ENCODE measurements around the gene GLB1L2. TPM values are rescaled to one million over a fixed set of nuclear protein-coding genes. Genes with fewer than 3 reads are reported as not detected.
A peak's percentile ranks its signal among the peaks of the same experiment; 100 is the strongest.
"Not testable (repeated sequence)": the region's sequence is repeated elsewhere in the genome, so short reads cannot be mapped to it uniquely, and the experiment has no call there.

The GLB1L2 gene, protein sequence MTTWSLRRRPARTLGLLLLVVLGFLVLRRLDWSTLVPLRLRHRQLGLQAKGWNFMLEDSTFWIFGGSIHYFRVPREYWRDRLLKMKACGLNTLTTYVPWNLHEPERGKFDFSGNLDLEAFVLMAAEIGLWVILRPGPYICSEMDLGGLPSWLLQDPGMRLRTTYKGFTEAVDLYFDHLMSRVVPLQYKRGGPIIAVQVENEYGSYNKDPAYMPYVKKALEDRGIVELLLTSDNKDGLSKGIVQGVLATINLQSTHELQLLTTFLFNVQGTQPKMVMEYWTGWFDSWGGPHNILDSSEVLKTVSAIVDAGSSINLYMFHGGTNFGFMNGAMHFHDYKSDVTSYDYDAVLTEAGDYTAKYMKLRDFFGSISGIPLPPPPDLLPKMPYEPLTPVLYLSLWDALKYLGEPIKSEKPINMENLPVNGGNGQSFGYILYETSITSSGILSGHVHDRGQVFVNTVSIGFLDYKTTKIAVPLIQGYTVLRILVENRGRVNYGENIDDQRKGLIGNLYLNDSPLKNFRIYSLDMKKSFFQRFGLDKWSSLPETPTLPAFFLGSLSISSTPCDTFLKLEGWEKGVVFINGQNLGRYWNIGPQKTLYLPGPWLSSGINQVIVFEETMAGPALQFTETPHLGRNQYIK
- total RNA-seq = 10 to 100 TPM; 13.4 to 31.6 (median 25.8) TPM

DNA sequence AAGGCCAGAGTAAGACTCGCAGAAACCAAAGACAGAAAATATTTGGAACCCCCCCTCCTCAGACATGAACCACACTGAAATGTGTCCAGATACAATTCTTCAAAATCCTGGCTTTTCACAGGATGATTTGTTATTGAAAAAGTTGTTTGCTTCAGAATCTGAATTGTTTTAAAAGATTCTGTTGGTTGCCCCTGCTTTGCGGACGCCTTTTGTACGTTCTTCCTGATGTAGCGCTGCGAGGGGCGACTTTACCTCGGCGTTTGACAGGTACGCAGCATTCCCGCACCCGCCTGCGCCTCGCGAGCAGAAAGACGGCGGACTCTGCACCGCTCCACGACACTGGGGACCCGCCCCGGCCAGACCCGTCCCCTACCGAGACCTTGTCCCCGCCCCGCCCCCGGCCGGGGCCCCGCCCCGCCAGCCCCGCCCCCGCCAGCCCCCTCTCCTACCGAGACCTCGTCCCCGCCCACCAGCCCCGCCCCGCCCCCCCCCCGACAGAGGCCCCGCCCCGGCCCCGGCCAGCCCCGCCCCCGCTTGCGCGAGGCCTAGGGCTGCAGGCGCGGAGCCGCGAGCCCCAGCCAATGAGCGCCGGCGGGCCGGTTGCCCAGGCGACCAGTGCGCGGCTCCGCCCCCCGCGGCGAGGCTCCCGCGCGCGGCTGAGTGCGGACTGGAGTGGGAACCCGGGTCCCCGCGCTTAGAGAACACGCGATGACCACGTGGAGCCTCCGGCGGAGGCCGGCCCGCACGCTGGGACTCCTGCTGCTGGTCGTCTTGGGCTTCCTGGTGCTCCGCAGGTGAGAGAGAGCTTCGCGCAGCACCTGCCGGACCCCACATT lies at the start of gene GLB1L2:
TSS of gene GLB1L2 (plus strand) at position 635 of the 835 bp plus-strand sequence. CDS start at position 709, 74 bp downstream.
- WGBS, 2 donors = 4 to 7% methylated on average over 13 to 29 of the region's 80 CpGs
- Histone ChIP-seq H3K9me3 (no peaks in the 10 kb centered on the region), H3K27ac (peak within 1 kb of the TSS in 1 of 3 donors; percentile 21), H3K36me3 (no peaks in the 10 kb centered on the region), H3K4me1 (peaks cover 6 to 16% of the 10 kb centered on the region in 2 donors), H3K27me3 (no peaks in the 10 kb centered on the region), H3K4me3 (replicated peaks in 1 of 3) (peak within 1 kb of the TSS; percentile 25 to 55 (median 48))
- DNase-seq = peak; percentile 83 to 84
- intact Hi-C loops (cut with DNase I) = loop anchor here (5.0 kb wide), 1 partner anchor 79 kb away; the partner anchor contains the start of genes ACAD8 and THYN1
- TF ChIP-seq POLR2A (IDR thresholded peaks at IDR 0.05) = peak in 1 of 2 donors; percentile 33
- TF ChIP-seq, protein P1, sequence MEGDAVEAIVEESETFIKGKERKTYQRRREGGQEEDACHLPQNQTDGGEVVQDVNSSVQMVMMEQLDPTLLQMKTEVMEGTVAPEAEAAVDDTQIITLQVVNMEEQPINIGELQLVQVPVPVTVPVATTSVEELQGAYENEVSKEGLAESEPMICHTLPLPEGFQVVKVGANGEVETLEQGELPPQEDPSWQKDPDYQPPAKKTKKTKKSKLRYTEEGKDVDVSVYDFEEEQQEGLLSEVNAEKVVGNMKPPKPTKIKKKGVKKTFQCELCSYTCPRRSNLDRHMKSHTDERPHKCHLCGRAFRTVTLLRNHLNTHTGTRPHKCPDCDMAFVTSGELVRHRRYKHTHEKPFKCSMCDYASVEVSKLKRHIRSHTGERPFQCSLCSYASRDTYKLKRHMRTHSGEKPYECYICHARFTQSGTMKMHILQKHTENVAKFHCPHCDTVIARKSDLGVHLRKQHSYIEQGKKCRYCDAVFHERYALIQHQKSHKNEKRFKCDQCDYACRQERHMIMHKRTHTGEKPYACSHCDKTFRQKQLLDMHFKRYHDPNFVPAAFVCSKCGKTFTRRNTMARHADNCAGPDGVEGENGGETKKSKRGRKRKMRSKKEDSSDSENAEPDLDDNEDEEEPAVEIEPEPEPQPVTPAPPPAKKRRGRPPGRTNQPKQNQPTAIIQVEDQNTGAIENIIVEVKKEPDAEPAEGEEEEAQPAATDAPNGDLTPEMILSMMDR (IDR thresholded peaks at IDR 0.05) = no peak

DNA sequence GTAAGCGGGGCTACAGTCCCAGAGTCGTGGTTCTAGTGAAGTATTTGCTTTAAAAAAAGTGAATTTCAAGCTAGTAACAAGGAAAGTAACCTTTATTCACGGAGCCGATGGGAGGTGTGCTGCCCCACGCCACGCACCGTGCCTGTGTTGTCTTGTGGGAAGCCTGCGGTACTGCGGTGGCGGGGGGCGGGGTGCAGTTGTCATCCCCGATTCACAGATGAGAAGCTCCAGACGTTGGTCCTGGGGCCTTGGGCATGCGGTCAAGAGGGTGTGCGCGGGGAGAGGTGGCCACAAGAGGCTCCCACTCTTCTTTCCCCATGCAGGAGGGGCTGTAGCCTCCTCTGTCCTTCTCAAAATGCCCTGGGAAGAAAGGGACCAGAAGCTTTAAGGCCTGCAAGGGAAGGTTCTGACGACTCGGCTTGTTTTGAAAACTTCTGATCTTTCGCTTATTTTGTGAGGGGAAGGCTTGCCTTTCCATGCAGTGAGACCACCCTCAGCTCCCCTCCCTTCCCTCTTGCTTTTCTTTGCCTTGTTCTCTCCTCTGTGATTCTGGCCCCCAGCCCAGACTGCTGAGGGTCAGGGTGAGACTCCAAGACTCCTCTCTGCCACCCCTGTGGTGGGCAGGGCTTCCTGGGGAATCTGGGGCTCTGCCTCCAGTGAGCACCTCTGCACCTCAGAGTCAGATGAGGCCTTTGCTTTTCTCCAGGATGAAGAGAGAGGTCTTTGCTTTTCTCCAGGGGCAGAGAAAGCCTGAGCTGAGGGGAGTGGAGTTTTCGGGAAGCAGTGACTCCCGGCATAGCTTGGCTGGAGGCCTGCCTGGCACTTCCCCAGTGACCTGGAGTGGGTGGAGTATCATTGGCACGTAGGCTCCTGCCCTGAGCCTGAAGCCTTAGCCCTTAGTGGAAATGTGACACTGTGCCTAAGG lies 49.4 kb upstream of the GLB1L2 start:
- Histone ChIP-seq H3K9me3 (no peaks in the 10 kb centered on the region), H3K36me3 (no peaks in the 10 kb centered on the region), H3K4me1 (peaks cover 0 to 12% of the 10 kb centered on the region in 2 donors), H3K27me3 (no peaks in the 10 kb centered on the region), H3K4me3 (replicated peaks in 1 of 3) (no peak overlapping the region), H3K27ac (peak overlapping the region in 1 of 3 donors; percentile 63)
- WGBS, 2 donors = 78 to 83% methylated on average over 21 to 22 of the region's 22 CpGs
- intact Hi-C loops (cut with DNase I) = no loop called here
- DNase-seq = peak; percentile 77 to 82
- TF ChIP-seq, protein P1 (IDR thresholded peaks at IDR 0.05) = no peak

DNA sequence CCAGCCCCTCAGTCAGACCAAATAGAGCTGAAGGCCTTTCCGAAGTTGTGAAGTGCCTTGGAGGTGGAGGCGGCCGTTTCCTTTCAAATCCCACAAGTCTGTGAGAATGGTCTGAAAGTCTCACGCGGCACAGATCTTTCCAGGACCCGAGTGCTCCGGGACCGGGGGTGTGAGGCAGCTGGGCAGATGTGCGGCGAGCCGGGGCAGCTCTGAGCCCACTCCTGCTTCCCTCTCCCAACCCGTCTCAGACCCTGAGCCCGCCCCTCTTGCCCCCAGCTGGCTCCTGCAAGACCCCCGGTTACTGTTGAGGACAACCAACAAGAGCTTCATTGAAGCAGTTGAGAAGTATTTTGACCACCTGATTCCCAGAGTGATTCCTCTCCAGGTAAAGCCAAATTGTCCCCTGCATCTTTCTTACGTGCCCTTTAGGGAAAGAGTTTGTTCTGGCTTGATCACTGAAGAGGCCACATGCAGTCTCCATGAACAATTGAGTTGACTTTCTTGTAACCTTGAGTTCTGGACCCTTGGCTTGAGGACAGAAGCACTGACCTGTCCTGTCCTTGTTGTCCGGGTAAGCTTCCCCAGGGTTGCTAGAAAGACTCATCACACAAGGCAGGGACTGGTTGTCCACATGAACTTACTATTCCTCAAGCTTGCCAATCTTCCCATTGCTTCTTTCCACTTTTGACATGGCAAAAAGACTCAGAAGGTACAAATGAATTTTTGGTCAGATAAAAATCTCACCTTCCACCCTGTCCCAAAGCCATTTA lies 48.1 kb upstream of the GLB1L2 start:
- no peaks in the 10 kb centered on the region for H3K36me3 ChIP-seq
- no peak overlapping the region for H3K4me3 ChIP-seq (replicated peaks in 1 of 3)
- no peaks in the 10 kb centered on the region for H3K9me3 ChIP-seq
- peaks cover 0 to 11% of the 10 kb centered on the region in 2 donors for H3K4me1 ChIP-seq
- intact Hi-C loops (cut with DNase I) = no loop called here
- TF ChIP-seq, protein P1 (IDR thresholded peaks at IDR 0.05) = no peak
- no peak for TF ChIP-seq POLR2A (IDR thresholded peaks at IDR 0.05)
- no peak overlapping the region for H3K27ac ChIP-seq
- no peaks in the 10 kb centered on the region for H3K27me3 ChIP-seq
- DNase-seq = no peak
- 72 to 80% methylated on average over 14 to 15 of the region's 16 CpGs for WGBS, 2 donors

DNA sequence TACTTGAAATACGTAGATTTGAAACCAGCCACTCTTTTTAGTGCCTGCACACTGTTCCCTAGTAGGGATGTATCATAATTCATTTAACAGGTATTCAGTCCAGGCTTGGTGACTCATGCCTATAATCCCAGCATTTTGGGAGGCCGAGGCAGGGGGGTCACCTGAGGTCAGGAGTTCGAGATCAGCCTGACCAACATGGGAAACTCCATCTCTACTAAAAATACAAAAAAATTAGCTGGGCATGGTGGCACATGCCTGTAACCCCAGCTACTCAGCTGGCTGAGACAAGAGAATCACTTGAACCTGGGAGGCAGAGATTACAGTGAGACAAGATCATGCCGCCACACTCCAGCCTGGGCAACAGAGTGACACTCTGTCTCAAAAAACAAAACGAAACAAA lies 47.4 kb upstream of the GLB1L2 start:
- H3K27ac ChIP-seq; H3K36me3 ChIP-seq; DNase-seq; intact Hi-C loops (cut with DNase I); H3K9me3 ChIP-seq; H3K27me3 ChIP-seq; H3K4me3 ChIP-seq (replicated peaks in 1 of 3): not testable (repeated sequence)
- 92 to 93% methylated on average over 5 of the region's 5 CpGs for WGBS, 2 donors
- peaks cover 0 to 11% of the 10 kb centered on the region in 2 donors for H3K4me1 ChIP-seq

Data from thyroid gland (tissue), 4 donors.